Measurements from ENCODE around the gene LYZL1.
"Not testable (repeated sequence)": the region's sequence is repeated elsewhere in the genome, so short reads cannot be mapped to it uniquely, and the experiment has no call there.

Gene LYZL1

GRCh38 chr10:29265210-29265768 lies 23.6 kb upstream of the LYZL1 start:
- DNase-seq: no peak

GRCh38 chr10:29266641-29267040 lies 22.2 kb upstream of the LYZL1 start:
- no peak for DNase-seq

GRCh38 chr10:29268011-29268410 lies 20.9 kb upstream of the LYZL1 start:
- no peak for DNase-seq

GRCh38 chr10:29269486-29269885 lies 19.4 kb upstream of the LYZL1 start:
- no peak for DNase-seq

GRCh38 chr10:29270883-29271282 lies 18.0 kb upstream of the LYZL1 start:
- DNase-seq: no peak

- DNase-seq: no peak
Observed at GRCh38 chr10:29271877-29272276, 17.0 kb upstream of the LYZL1 start.

GRCh38 chr10:29273478-29273877 lies 15.4 kb upstream of the LYZL1 start:
- DNase-seq: no peak

GRCh38 chr10:29276251-29276850 lies 12.5 kb upstream of the LYZL1 start:
- DNase-seq: no peak

GRCh38 chr10:29277296-29277695 lies 11.6 kb upstream of the LYZL1 start:
- no peak for DNase-seq

- no peak for DNase-seq
Observed at GRCh38 chr10:29279779-29280487, 8.9 kb upstream of the LYZL1 start.

GRCh38 chr10:29280488-29280840 lies 8.4 kb upstream of the LYZL1 start:
- DNase-seq: no peak

- DNase-seq: no peak
Observed at GRCh38 chr10:29285624-29286051, 3.2 kb upstream of the LYZL1 start.

- DNase-seq: no peak
Observed at GRCh38 chr10:29287635-29288034, 1.2 kb upstream of the LYZL1 start.

GRCh38 chr10:29291561-29291960 lies 2.7 kb downstream of the LYZL1 start:
- not testable (repeated sequence) for DNase-seq

- not testable (repeated sequence) for DNase-seq
Observed at GRCh38 chr10:29292406-29292805, 3.5 kb downstream of the LYZL1 start.

- DNase-seq: no peak
Observed at GRCh38 chr10:29295813-29296212, 6.9 kb downstream of the LYZL1 start.

- no peak for DNase-seq
Observed at GRCh38 chr10:29297678-29298077, 8.8 kb downstream of the LYZL1 start.

GRCh38 chr10:29301359-29301910 lies 12.6 kb downstream of the LYZL1 start:
- no peak for DNase-seq

GRCh38 chr10:29302499-29302898 lies 13.6 kb downstream of the LYZL1 start:
- DNase-seq: no peak

GRCh38 chr10:29304264-29304994 lies 15.6 kb downstream of the LYZL1 start:
- peak; percentile 24 to 73 for DNase-seq

GRCh38 chr10:29304995-29305335 lies 16.1 kb downstream of the LYZL1 start:
- DNase-seq: no peak

GRCh38 chr10:29306688-29307087 lies 17.8 kb downstream of the LYZL1 start:
- DNase-seq: no peak

- DNase-seq: not testable (repeated sequence)
Observed at GRCh38 chr10:29308142-29308541, 19.3 kb downstream of the LYZL1 start.

- no peak for DNase-seq
Observed at GRCh38 chr10:29309465-29309864, 20.6 kb downstream of the LYZL1 start.
